Left lung (tissue), 10 donors: ENCODE data around the gene CCDC102A. TPM values are rescaled to one million over a fixed set of nuclear protein-coding genes. Genes with fewer than 3 reads are reported as not detected.
"Not testable (repeated sequence)": the region's sequence is repeated elsewhere in the genome, so short reads cannot be mapped to it uniquely, and the experiment has no call there.

Experiments
- ATAC-seq: fragments of 200-7000 bp; cut with Tn5 transposase; one replicate; pipeline ENCODE4 v1.9.1; 2020; ENCODE audit warnings: moderate library complexity
- DNase-seq, 4 donors: peaks; one replicate each; pipeline ENCODE4 v3.0.0-alpha.2; 2013 to 2020
- H3K27ac ChIP-seq, 2 donors: fragments of 200-600 bp; sonication (generic) in 1 of 2; one replicate each; pipeline versions ENCODE4 v1.5.0 to v1.8.0; 2020 to 2021
- H3K27me3 ChIP-seq, 2 donors: fragments of 200-600 bp; sonication (generic) in 1 of 2; one replicate each; pipeline versions ENCODE4 v1.5.0 to v1.8.0; 2020 to 2021
- H3K36me3 ChIP-seq, 2 donors: fragments of 200-600 bp; sonication (generic) in 1 of 2; one replicate each; pipeline versions ENCODE4 v1.5.0 to v1.8.0; 2020 to 2021
- H3K4me1 ChIP-seq, 2 donors: fragments of 200-600 bp; one replicate each; pipeline ENCODE4 v1.8.0; 2021
- H3K4me3 ChIP-seq, 2 donors: fragments of 200-600 bp; sonication (generic) in 1 of 2; one replicate each; pipeline versions ENCODE4 v1.5.0 to v1.8.0; 2020 to 2021; ENCODE audit warnings: mild to moderate bottlenecking in 1 of 2
- H3K9me3 ChIP-seq, 2 donors: fragments of 200-600 bp; sonication (generic) in 1 of 2; one replicate each; pipeline versions ENCODE4 v1.5.0 to v1.8.0; 2020 to 2021
- CTCF ChIP-seq, 2 donors: fragments of 200-600 bp; sonication (generic) in 1 of 2; IDR thresholded peaks; one replicate each; pipeline versions ENCODE4 v1.5.0 to v1.8.0; 2021; ENCODE audit warnings: antibody characterized with exemption in 2 of 2
- intact Hi-C, 2 donors: fragments of 100-400 bp; cut with DNase I; formaldehyde crosslinking; loops; one replicate each; pipeline versions ENCODE4 v1.11.2 to v1.14.2; 2022
- polyA plus RNA-seq, 6 donors: library from polyadenylated mRNA; unstranded; fragments of 120-200 nt; gene quantifications; one replicate each; pipeline ENCODE4 v1.2.1, GENCODE V29; 2013; ENCODE audit not compliant: insufficient read length in 6 of 6
- total RNA-seq, 2 donors: library from RNA; stranded (reverse); fragmentation: NEBNext Ultra II Directional; extraction: Animal tissue kit (Norgen Biotek cat#: 25700); gene quantifications; one replicate each; pipeline ENCODE4 v1.2.1, GENCODE V29; 2021
- donor health status: DM: no; HTN: yes; CAD: no.
- donor health status: DM: no; HTN: no; CAD: no.

CCDC102A gene
- total and polyA plus RNA-seq, 8 donors, result 5.2 to 18.4 (median 13.0) TPM

GRCh38 chr16:57555831-57556230, 19.5 kb upstream of the CCDC102A start:
- peaks cover 0 to 10% of the 10 kb centered on the region in 2 donors for H3K9me3 ChIP-seq
- TF ChIP-seq CTCF (IDR thresholded peaks at IDR 0.05), result no peak
- no peaks in the 10 kb centered on the region for H3K4me1 ChIP-seq
- DNase-seq (no peak), ATAC-seq (no peak)
- intact Hi-C loops, result no loop called here
- H3K36me3 ChIP-seq, result no peaks in the 10 kb centered on the region
- H3K27me3 ChIP-seq, result peaks cover 0 to 6% of the 10 kb centered on the region in 2 donors
- H3K27ac ChIP-seq, result no peak overlapping the region
- no peak overlapping the region for H3K4me3 ChIP-seq

GRCh38 chr16:57551057-57551456, 14.7 kb upstream of the CCDC102A start:
- no peaks in the 10 kb centered on the region for H3K36me3 ChIP-seq
- no peaks in the 10 kb centered on the region for H3K4me1 ChIP-seq
- DNase-seq (no peak), ATAC-seq (no peak)
- no peak for TF ChIP-seq CTCF (IDR thresholded peaks at IDR 0.05)
- intact Hi-C loops, result no loop called here
- H3K9me3 ChIP-seq, result no peaks in the 10 kb centered on the region
- H3K4me3 ChIP-seq, result no peak overlapping the region
- no peak overlapping the region for H3K27ac ChIP-seq
- H3K27me3 ChIP-seq, result peaks cover 7 to 10% of the 10 kb centered on the region in 2 donors

GRCh38 chr16:57549730-57550129, 13.4 kb upstream of the CCDC102A start:
- H3K4me3 ChIP-seq, result no peak overlapping the region
- intact Hi-C loops, result no loop called here
- H3K4me1 ChIP-seq, result peaks cover 0 to 2% of the 10 kb centered on the region in 2 donors

GRCh38 chr16:57548408-57548807, 12.0 kb upstream of the CCDC102A start:
- no peak overlapping the region for H3K4me3 ChIP-seq
- TF ChIP-seq CTCF (IDR thresholded peaks at IDR 0.05), result no peak
- no peak overlapping the region for H3K27ac ChIP-seq
- DNase-seq, result no peak
- H3K27me3 ChIP-seq, result peaks cover 7 to 20% of the 10 kb centered on the region in 2 donors
- peaks cover 0 to 13% of the 10 kb centered on the region in 2 donors for H3K4me1 ChIP-seq
- H3K9me3 ChIP-seq, result no peaks in the 10 kb centered on the region
- no peaks in the 10 kb centered on the region for H3K36me3 ChIP-seq
- intact Hi-C loops, result no loop called here
- ATAC-seq, result no peak

More at GRCh38 chr16:57549730-57550129, 13.4 kb upstream of the CCDC102A start:
- no peak for TF ChIP-seq CTCF (IDR thresholded peaks at IDR 0.05)
- no peak for DNase-seq
- Histone ChIP-seq H3K9me3 (no peaks in the 10 kb centered on the region), H3K27me3 (peaks cover 7 to 20% of the 10 kb centered on the region in 2 donors), H3K36me3 (no peaks in the 10 kb centered on the region), H3K27ac (no peak overlapping the region)
- no peak for ATAC-seq

GRCh38 chr16:57547524-57547923, 11.2 kb upstream of the CCDC102A start:
- H3K27ac ChIP-seq, ATAC-seq: not testable (repeated sequence)

GRCh38 chr16:57544124-57544653, 7.8 kb upstream of the CCDC102A start:
- H3K27ac ChIP-seq, result no peak overlapping the region
- H3K36me3 ChIP-seq, result no peaks in the 10 kb centered on the region
- ATAC-seq, result peak; percentile 71
- intact Hi-C loops, result no loop called here
- no peak for TF ChIP-seq CTCF (IDR thresholded peaks at IDR 0.05)
- no peak for DNase-seq
- H3K27me3 ChIP-seq, result peaks cover 7 to 47% of the 10 kb centered on the region in 2 donors
- no peaks in the 10 kb centered on the region for H3K9me3 ChIP-seq
- no peak overlapping the region for H3K4me3 ChIP-seq
- peaks cover 0 to 27% of the 10 kb centered on the region in 2 donors for H3K4me1 ChIP-seq

More at GRCh38 chr16:57547524-57547923, 11.2 kb upstream of the CCDC102A start:
- H3K4me3 ChIP-seq, DNase-seq, intact Hi-C loops, H3K36me3 ChIP-seq, H3K9me3 ChIP-seq: not testable (repeated sequence)
- peaks cover 7 to 20% of the 10 kb centered on the region in 2 donors for H3K27me3 ChIP-seq
- H3K4me1 ChIP-seq, result peaks cover 0 to 22% of the 10 kb centered on the region in 2 donors
